Fibroblast of the conjunctiva (primary cell): ENCODE results near the gene FAF2.
A peak's percentile ranks its signal among the peaks of the same experiment; 100 is the strongest.
"Not testable (repeated sequence)": the region's sequence is repeated elsewhere in the genome, so short reads cannot be mapped to it uniquely, and the experiment has no call there.

Source experiments
- DNase-seq: peaks from one replicate; pipeline ENCODE4 v3.0.0-alpha.2; 2010; ENCODE audit warnings: low read depth

FAF2 gene

DNA sequence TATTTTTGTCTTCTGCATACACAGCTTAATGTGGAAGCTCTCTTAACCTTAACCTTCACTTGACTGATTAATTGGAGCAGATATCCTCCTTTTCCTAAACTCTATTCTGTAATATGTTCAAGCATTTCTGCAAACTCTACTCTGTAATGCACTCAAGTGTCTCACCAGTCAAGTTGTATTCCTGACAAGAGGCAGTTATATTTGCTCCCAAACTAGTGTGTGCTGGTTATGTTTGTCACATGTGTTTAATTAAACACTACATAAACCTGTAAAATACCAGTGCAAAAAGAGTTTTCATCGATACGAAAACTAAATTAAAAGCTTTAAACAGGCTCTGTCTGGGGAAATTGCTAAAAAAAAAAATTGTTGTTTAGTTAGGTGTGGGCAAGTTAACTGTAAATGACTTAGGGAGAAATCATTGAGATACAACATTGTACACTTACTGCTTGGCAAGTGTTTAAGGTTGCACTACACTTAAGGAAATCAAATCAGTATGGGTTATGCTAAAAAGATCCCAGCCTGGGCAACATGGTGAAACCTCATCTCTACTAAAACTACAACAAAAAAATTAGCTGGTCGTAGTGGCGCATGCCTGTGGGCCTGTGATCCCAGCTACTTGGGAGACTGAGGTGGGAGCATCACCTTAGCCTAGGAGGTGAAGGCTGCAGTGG, 6.7 kb downstream of the FAF2 start:
- no peak for DNase-seq

DNA sequence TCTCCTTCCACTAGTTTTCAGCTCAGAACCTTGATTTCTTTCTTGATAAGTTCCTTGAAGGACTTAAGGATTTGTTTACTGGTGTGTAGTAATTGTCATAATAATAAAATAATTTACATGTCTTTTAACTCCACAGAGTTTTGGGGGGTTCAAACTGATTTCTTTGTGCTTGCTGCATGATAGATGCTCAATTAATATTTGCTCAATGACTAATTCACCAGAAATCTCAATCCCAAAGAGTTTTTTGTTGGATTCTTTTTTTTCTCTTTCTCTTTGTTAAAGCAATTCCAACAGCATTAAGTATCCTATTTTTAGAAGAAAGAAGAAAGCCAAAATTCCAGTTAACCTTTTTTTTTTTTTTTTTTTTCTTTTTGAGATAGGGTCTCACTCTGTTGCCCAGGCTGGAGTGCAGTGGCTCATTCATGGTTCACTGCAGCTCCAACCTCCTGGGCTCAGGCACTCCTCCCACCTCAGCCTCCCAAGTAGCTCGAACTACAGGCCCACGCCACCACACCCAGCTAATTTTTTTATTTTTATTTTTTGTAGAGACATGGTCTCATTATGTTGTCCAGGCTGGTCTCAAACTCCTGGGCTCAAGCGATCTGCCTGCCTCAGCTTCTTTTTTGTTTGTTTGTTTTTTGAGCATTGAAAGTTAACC, 10.8 kb downstream of the FAF2 start:
- DNase-seq = no peak

DNA sequence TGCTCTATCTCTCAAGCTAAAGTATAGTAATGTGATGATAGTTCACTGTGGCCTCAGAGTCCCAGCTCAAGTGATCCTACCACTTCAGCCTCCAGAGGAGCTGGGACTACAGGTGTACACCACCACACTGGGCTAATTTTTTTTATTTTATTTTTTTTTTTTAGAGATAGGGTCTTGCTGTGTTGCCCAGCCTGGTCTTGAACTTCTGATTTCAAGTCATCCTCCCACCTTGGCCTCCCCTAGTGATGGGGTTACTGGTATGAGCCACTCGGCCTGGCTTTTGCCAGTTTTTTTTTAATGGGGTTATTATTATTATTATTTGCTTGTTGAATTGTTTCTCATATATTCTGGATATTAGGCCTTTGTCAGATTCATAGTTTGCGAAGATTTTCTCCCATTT, 13.2 kb downstream of the FAF2 start:
- DNase-seq = no peak

GRCh38 chr5:176463113-176463764, 15.1 kb downstream of the FAF2 start:
- no peak for DNase-seq

- DNase-seq = peak; percentile 12
Measured at GRCh38 chr5:176466245-176466871, 18.2 kb downstream of the FAF2 start.

GRCh38 chr5:176469296-176469695, 21.1 kb downstream of the FAF2 start:
- no peak for DNase-seq

- no peak for DNase-seq
Measured at GRCh38 chr5:176470539-176470938, 22.4 kb downstream of the FAF2 start.

DNA sequence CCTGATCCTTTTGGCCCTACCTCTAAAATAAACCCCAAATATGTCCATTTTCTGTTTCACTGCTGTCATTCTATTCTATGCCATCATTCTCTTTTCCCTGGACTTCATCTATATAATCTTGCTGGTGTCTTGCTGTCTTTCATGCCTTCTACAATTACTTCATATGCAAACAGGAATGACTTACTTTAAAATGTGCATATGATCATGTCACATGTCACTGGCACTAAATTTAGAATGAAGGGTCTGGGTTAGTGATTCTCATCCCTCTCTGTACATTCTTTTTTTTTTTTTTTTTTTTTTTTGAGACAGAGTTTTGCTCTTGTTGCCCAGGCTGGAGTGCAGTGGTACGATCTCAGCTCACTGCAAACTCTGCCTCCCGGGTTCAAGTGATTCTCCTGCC, 22.9 kb downstream of the FAF2 start:
- DNase-seq = no peak

- DNase-seq = no peak
Measured at GRCh38 chr5:176473335-176474006, 25.3 kb downstream of the FAF2 start.

GRCh38 chr5:176474476-176474875, 26.3 kb downstream of the FAF2 start:
- DNase-seq = no peak

DNA sequence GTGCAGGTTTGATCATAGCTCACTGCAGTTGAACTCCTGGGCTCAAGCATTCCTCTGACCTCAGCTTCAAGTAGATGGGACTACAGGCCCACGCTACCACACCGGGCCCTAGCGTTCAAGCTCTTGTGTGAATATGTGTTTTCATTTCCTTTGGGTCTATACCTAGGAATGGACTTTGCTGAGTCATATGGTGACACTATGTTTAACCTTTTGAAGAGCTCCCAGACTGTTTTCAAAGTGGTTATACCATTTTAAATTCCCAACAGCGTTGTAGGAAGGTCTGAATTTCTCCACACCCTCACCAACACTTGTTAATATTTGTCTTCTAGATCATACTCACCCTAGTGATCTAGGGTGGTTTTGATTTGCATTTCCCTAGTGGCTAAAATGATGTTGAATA, 33.5 kb downstream of the FAF2 start:
- DNase-seq = no peak

GRCh38 chr5:176485176-176485575, 37.0 kb downstream of the FAF2 start:
- no peak for DNase-seq

- DNase-seq = no peak
Measured at GRCh38 chr5:176486189-176486757, 38.1 kb downstream of the FAF2 start.

DNA sequence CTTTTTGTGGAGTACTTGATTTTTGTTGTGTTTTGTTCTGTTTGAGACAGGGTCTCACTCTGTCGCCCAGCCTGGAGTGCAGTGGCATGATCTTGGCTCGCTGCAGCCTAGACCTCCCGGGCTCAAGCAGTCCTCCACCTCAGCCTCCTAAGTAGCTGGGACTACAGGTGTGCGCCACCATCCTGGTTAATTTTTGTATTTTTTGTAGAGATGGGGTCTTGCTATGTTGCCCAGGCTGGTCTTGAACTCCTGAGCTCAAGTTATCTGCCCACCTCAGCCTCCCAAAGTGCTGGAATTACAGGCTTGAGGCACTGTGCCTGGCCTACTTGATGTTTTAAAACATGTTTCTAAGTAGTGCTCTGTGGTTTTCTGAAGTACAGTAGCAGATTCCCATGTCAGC, 39.0 kb downstream of the FAF2 start:
- DNase-seq = not testable (repeated sequence)

DNA sequence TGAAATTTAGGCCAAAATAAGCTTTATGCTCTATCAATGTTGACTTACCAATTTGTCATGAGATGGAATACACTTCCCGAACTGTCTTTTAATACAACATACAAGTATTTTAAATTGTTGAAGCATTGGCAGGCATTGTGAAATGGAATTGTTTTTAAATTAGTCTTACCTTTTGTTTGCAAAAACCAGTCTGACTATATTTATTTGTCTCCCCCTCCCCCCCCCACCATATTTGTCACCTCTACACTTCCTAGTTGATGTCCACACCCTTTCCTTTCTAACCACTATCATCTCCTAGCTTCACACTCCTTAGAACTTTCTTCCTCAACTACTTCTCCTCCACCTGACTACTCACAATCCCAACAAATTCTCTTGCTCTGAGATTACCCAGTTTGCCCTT, 40.9 kb downstream of the FAF2 start:
- DNase-seq = no peak

GRCh38 chr5:176490301-176490700, 42.1 kb downstream of the FAF2 start:
- no peak for DNase-seq

GRCh38 chr5:176491101-176491502, 42.9 kb downstream of the FAF2 start:
- no peak for DNase-seq

- no peak for DNase-seq
Measured at GRCh38 chr5:176491901-176492300, 43.7 kb downstream of the FAF2 start.

GRCh38 chr5:176492431-176492830, 44.2 kb downstream of the FAF2 start:
- no peak for DNase-seq

DNA sequence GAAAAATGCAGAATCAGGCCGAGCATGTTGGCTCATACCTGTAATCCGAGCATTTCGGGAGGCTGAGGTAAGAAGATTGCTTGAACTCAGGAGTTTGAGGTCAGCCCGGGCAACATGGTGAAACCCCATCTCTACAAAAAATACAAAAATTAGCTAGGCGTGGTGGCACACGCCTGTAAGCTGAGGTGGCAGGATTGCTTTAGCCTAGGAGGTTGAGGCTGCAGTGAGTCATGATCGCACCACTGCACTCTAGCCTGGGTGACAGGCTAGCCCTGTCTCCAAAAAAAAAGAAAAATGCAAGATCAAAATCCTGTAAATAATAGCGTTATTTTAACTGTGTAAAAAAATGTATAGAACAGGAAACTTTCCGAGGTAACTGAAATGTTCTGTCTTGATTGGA, 49.7 kb downstream of the FAF2 start:
- no peak for DNase-seq

GRCh38 chr5:176499273-176499672, 51.1 kb downstream of the FAF2 start:
- DNase-seq = no peak

DNA sequence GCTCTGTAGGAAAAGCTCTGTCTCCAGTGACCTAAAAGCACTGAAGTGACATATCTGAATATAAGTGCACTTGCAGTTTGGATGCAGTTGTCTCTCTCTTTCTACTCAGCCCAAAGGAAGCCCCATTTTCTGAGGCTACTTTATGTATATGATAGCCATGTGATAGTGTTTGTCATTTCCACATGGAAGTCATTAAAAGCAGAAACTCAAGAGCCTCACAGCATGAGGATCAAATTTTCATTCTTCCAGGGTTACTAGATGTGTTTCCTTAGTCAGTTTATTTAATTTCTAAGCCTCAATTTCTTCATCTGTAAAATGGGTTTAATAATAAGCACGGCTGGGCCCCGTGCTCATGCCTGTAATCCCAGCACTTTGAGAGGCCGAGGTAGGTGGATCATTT, 52.3 kb downstream of the FAF2 start:
- no peak for DNase-seq
